HL-60 (cell line): ENCODE results near the gene SERPINA3.

Experiments used
- CTCF ChIP-seq: IDR thresholded peaks from one replicate; pipeline ENCODE4 v1.5.1; 2011; ENCODE audit warnings: low read length, control low read depth, inconsistent platforms; ENCODE audit not compliant: insufficient read depth
- POLR2AphosphoS5 ChIP-seq: IDR thresholded peaks from 2 replicates; pipeline ENCODE4 v1.6.1; 2012; ENCODE audit warnings: low read depth
- REST ChIP-seq: IDR thresholded peaks from 2 replicates; pipeline ENCODE4 v1.6.1; 2012; ENCODE audit warnings: low read depth; ENCODE audit not compliant: insufficient replicate concordance
- SPI1 ChIP-seq: IDR thresholded peaks from 2 replicates; pipeline ENCODE4 v1.6.1; 2012; ENCODE audit warnings: low read depth, mild to moderate bottlenecking, borderline replicate concordance

GRCh38 chr14:94571395-94571794, 40.8 kb upstream of the SERPINA3 start:
- TF ChIP-seq CTCF (no peak), POLR2AphosphoS5 (no peak), REST (no peak), SPI1 (no peak)
